Activated naive CD8-positive, alpha-beta T cell (primary cell): ENCODE data around the gene CA11.
A peak's percentile ranks its signal among the peaks of the same experiment; 100 is the strongest.
"Not testable (repeated sequence)": the region's sequence is repeated elsewhere in the genome, so short reads cannot be mapped to it uniquely, and the experiment has no call there.

ENCODE experiments used
- H3K27ac Mint-ChIP-seq: one replicate; pipeline ENCODE4 v1.8.0; 2021; ENCODE audit warnings: mixed read lengths
- H3K27me3 Mint-ChIP-seq: one replicate; pipeline ENCODE4 v1.8.0; 2021; ENCODE audit warnings: mixed read lengths
- H3K36me3 Mint-ChIP-seq: one replicate; pipeline ENCODE4 v1.8.0; 2021; ENCODE audit warnings: mixed read lengths
- H3K4me1 Mint-ChIP-seq: one replicate; pipeline ENCODE4 v1.8.0; 2021; ENCODE audit warnings: low read depth, mixed read lengths
- H3K4me3 Mint-ChIP-seq: one replicate; pipeline ENCODE4 v1.8.0; 2021; ENCODE audit warnings: mild to moderate bottlenecking, mixed read lengths
- H3K9me3 Mint-ChIP-seq: one replicate; pipeline ENCODE4 v1.8.0; 2021; ENCODE audit warnings: low read depth, mixed read lengths

The CA11 gene

GRCh38 chr19:48658483-48658882, 12.5 kb upstream of the CA11 start:
- Mint-ChIP-seq H3K4me1 (peaks cover 7% of the 10 kb centered on the region), H3K27me3 (no peaks in the 10 kb centered on the region), H3K9me3 (no peaks in the 10 kb centered on the region), H3K4me3 (no peak overlapping the region), H3K27ac (no peak overlapping the region), H3K36me3 (no peaks in the 10 kb centered on the region)

GRCh38 chr19:48657828-48658227, 11.8 kb upstream of the CA11 start:
- not testable (repeated sequence) for H3K27me3 Mint-ChIP-seq, H3K4me3 Mint-ChIP-seq, H3K27ac Mint-ChIP-seq, H3K9me3 Mint-ChIP-seq, H3K4me1 Mint-ChIP-seq, H3K36me3 Mint-ChIP-seq

- Mint-ChIP-seq H3K4me3 (no peak overlapping the region), H3K27me3 (no peaks in the 10 kb centered on the region), H3K27ac (no peak overlapping the region), H3K36me3 (no peaks in the 10 kb centered on the region), H3K4me1 (peaks cover 9% of the 10 kb centered on the region), H3K9me3 (no peaks in the 10 kb centered on the region)
Measured at GRCh38 chr19:48656840-48657474, 11.0 kb upstream of the CA11 start.

GRCh38 chr19:48654299-48655059, 8.5 kb upstream of the CA11 start:
- H3K4me3 Mint-ChIP-seq, result no peak overlapping the region
- H3K4me1 Mint-ChIP-seq, result peaks cover 7% of the 10 kb centered on the region
- no peaks in the 10 kb centered on the region for H3K27me3 Mint-ChIP-seq
- no peaks in the 10 kb centered on the region for H3K36me3 Mint-ChIP-seq
- no peaks in the 10 kb centered on the region for H3K9me3 Mint-ChIP-seq
- H3K27ac Mint-ChIP-seq, result no peak overlapping the region

GRCh38 chr19:48651683-48652048, 5.7 kb upstream of the CA11 start:
- H3K27ac Mint-ChIP-seq, result no peak overlapping the region

GRCh38 chr19:48650974-48651682, 5.1 kb upstream of the CA11 start:
- H3K4me3 Mint-ChIP-seq, result no peak overlapping the region
- H3K36me3 Mint-ChIP-seq, result no peaks in the 10 kb centered on the region
- H3K4me1 Mint-ChIP-seq, result peaks cover 21% of the 10 kb centered on the region
- no peak overlapping the region for H3K27ac Mint-ChIP-seq
- H3K27me3 Mint-ChIP-seq, result no peaks in the 10 kb centered on the region
- no peaks in the 10 kb centered on the region for H3K9me3 Mint-ChIP-seq

More at GRCh38 chr19:48651683-48652048, 5.7 kb upstream of the CA11 start:
- H3K9me3 Mint-ChIP-seq, result no peaks in the 10 kb centered on the region
- H3K4me1 Mint-ChIP-seq, result peaks cover 21% of the 10 kb centered on the region
- no peak overlapping the region for H3K4me3 Mint-ChIP-seq
- H3K36me3 Mint-ChIP-seq, result no peaks in the 10 kb centered on the region
- H3K27me3 Mint-ChIP-seq, result no peaks in the 10 kb centered on the region

- no peaks in the 10 kb centered on the region for H3K36me3 Mint-ChIP-seq
- no peak overlapping the region for H3K27ac Mint-ChIP-seq
- no peaks in the 10 kb centered on the region for H3K27me3 Mint-ChIP-seq
- no peak overlapping the region for H3K4me3 Mint-ChIP-seq
- H3K4me1 Mint-ChIP-seq, result peaks cover 34% of the 10 kb centered on the region
- no peaks in the 10 kb centered on the region for H3K9me3 Mint-ChIP-seq
Measured at GRCh38 chr19:48648134-48648533, 2.1 kb upstream of the CA11 start.

- Mint-ChIP-seq H3K4me3 (peak overlapping the region; percentile 46), H3K27me3 (no peaks in the 10 kb centered on the region), H3K9me3 (no peaks in the 10 kb centered on the region), H3K27ac (peak overlapping the region; percentile 0), H3K36me3 (no peaks in the 10 kb centered on the region), H3K4me1 (peaks cover 32% of the 10 kb centered on the region)
Measured at GRCh38 chr19:48646722-48647216, 782 bp upstream of the CA11 start.

- Mint-ChIP-seq H3K9me3 (no peaks in the 10 kb centered on the region), H3K27ac (peak overlapping the region; percentile 90), H3K27me3 (no peaks in the 10 kb centered on the region), H3K36me3 (no peaks in the 10 kb centered on the region), H3K4me3 (peak overlapping the region; percentile 93), H3K4me1 (peaks cover 34% of the 10 kb centered on the region)
Measured at GRCh38 chr19:48645620-48646000, 377 bp downstream of the CA11 start.

GRCh38 chr19:48644839-48645619, 958 bp downstream of the CA11 start:
- peak overlapping the region; percentile 58 for H3K27ac Mint-ChIP-seq

GRCh38 chr19:48644355-48644754, 1.6 kb downstream of the CA11 start:
- Mint-ChIP-seq H3K27me3 (no peaks in the 10 kb centered on the region), H3K27ac (no peak overlapping the region), H3K4me3 (peak overlapping the region; percentile 20), H3K4me1 (peaks cover 35% of the 10 kb centered on the region), H3K36me3 (no peaks in the 10 kb centered on the region), H3K9me3 (no peaks in the 10 kb centered on the region)

More at GRCh38 chr19:48644839-48645619, 958 bp downstream of the CA11 start:
- Mint-ChIP-seq H3K36me3 (no peaks in the 10 kb centered on the region), H3K4me1 (peaks cover 35% of the 10 kb centered on the region), H3K27me3 (no peaks in the 10 kb centered on the region), H3K9me3 (no peaks in the 10 kb centered on the region), H3K4me3 (peak overlapping the region; percentile 93)

- Mint-ChIP-seq H3K9me3 (no peaks in the 10 kb centered on the region), H3K4me1 (peaks cover 40% of the 10 kb centered on the region), H3K36me3 (no peaks in the 10 kb centered on the region), H3K4me3 (no peak overlapping the region), H3K27ac (peak overlapping the region; percentile 61), H3K27me3 (no peaks in the 10 kb centered on the region)
Measured at GRCh38 chr19:48642862-48643261, 3.1 kb downstream of the CA11 start.

- no peaks in the 10 kb centered on the region for H3K9me3 Mint-ChIP-seq
Measured at GRCh38 chr19:48641850-48642249, 4.1 kb downstream of the CA11 start.

GRCh38 chr19:48639483-48640375, 6.3 kb downstream of the CA11 start:
- Mint-ChIP-seq H3K27ac (peak overlapping the region; percentile 50), H3K4me3 (peak overlapping the region; percentile 13), H3K9me3 (no peaks in the 10 kb centered on the region), H3K27me3 (no peaks in the 10 kb centered on the region), H3K4me1 (peaks cover 37% of the 10 kb centered on the region), H3K36me3 (no peaks in the 10 kb centered on the region)

More at GRCh38 chr19:48641850-48642249, 4.1 kb downstream of the CA11 start:
- peak overlapping the region; percentile 58 for H3K27ac Mint-ChIP-seq
- H3K36me3 Mint-ChIP-seq, result no peaks in the 10 kb centered on the region
- H3K4me1 Mint-ChIP-seq, result peaks cover 39% of the 10 kb centered on the region
- H3K27me3 Mint-ChIP-seq, result no peaks in the 10 kb centered on the region
- no peak overlapping the region for H3K4me3 Mint-ChIP-seq
